ENCODE measurements around the gene SGCG.

Gene SGCG

GRCh38 chr13:23344931-23345595, 164.3 kb downstream of the SGCG start:
- no peak for TF ChIP-seq GATA2 (IDR thresholded peaks at IDR 0.05; ENCODE audit: low read depth, low read length)
- no peak for TF ChIP-seq GATA3 (IDR thresholded peaks at IDR 0.05; ENCODE audit: low read depth, low read length)

DNA sequence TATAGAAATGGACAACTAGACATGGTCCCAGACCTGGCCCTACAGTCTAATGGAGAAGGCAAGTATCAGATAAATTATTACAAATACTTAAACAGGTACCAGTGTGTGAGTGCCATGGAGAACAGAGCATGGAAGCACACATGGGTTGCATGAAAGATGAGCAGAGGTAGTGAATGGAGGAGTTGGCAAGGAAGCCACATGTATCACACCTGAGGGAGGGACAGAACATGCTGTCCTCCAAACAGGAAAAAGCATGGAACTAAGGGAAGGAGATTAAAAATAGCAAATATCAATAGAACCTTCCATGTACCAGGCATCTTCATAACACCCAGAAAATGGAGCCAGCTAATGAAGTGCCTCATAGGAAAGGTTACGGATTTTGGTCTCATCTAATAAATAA, 166.8 kb downstream of the SGCG start:
- TF ChIP-seq GATA3 (IDR thresholded peaks at IDR 0.05; ENCODE audit: low read depth, low read length): no peak
- no peak for TF ChIP-seq GATA2 (IDR thresholded peaks at IDR 0.05; ENCODE audit: low read depth, low read length)

DNA sequence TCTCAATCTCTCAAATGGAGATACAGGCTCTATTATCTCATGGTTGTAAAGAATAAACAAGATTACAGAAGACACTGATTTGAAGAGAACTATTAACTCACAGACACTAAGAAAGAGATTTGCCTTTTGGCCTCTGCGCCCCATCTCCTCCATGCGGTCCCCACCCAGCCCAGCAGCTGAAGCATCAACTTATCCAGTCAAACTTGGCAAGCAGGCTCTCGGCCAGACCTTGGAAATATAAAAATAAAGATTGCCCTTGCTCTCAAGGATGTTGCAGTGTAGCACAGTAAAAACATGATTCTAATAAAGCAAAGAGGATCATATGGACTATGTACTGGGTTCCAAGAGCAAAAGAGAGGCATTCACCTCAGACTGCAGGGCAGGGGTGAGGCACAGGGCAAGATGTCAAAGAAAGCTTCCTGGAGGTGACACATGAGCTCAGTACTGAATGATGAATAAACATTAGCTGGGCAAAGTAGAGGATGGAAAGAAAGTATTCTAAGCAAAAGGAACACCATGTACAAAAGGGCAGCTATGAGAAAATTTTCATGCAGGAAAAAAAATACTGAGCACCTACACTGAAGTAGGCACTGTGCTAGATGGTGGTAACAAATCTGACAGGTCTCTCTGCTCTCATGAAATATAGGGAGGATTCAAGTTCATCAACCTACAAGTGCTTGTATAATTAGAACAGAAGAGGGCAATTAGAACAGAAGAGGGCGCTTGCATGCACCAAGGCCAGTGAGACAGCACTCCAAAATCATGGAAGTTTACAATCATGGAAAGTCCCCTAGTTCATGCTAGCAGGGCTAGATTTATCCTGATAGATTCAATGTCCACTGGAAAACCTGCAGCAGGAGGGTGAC, 167.7 kb downstream of the SGCG start:
- no peak for TF ChIP-seq GATA2 (IDR thresholded peaks at IDR 0.05; ENCODE audit: low read depth, low read length)
- no peak for TF ChIP-seq GATA3 (IDR thresholded peaks at IDR 0.05; ENCODE audit: low read depth, low read length)

GRCh38 chr13:23349161-23349897, 168.6 kb downstream of the SGCG start:
- no peak for TF ChIP-seq GATA2 (IDR thresholded peaks at IDR 0.05; ENCODE audit: low read depth, low read length)
- TF ChIP-seq GATA3 (IDR thresholded peaks at IDR 0.05; ENCODE audit: low read depth, low read length): no peak

DNA sequence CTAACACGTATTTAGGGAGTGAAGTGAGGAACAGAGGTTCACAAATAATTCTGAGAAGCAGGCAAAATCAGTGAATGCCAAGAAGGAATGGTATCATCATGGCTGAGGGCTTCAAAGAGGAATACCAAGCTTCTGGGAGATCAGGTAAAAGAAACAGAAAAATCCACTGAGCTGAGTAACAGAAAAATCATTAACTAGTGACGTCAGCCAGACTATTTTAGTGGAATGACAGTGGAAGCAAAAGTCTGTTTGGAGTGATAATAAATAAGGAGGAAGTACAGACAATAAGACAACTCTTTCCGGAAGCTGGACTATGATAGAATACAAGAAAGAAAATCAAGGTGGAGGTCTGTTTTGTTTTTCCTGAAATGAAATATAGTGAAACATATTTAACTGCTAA, 169.2 kb downstream of the SGCG start:
- TF ChIP-seq GATA3 (IDR thresholded peaks at IDR 0.05; ENCODE audit: low read depth, low read length) (no peak), GATA2 (IDR thresholded peaks at IDR 0.05; ENCODE audit: low read depth, low read length) (no peak)

GRCh38 chr13:23352161-23352560, 171.4 kb downstream of the SGCG start:
- TF ChIP-seq GATA2 (IDR thresholded peaks at IDR 0.05; ENCODE audit: low read depth, low read length) (peak; percentile 71), GATA3 (IDR thresholded peaks at IDR 0.05; ENCODE audit: low read depth, low read length) (peak; percentile 59; the same call in 1 of the 2 replicates)

DNA sequence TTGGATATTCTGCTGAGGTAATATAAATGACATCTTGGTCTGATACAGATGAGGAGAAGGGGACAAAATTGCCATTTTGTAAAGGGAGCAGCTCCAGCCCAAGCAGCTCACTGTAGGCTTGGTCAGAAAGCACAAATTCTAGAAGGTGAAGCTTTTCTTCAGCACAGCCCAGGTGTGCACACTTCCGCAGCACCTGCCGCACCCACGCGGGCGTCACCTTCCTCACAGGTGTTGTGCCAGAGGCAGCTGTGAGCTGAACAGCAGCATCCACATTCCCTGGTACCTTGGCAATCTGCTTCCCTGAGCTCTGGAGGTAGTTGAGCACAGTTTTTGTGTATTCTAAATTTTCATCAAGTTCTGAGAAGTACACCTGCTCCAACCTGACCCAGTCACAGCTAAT, 173.7 kb downstream of the SGCG start:
- TF ChIP-seq GATA3 (IDR thresholded peaks at IDR 0.05; ENCODE audit: low read depth, low read length) (no peak), GATA2 (IDR thresholded peaks at IDR 0.05; ENCODE audit: low read depth, low read length) (no peak)

- TF ChIP-seq GATA3 (IDR thresholded peaks at IDR 0.05; ENCODE audit: low read depth, low read length): 0 out of 2 replicates have a peak, but pooled peaks have one; percentile 38
- peak; percentile 85 for TF ChIP-seq GATA2 (IDR thresholded peaks at IDR 0.05; ENCODE audit: low read depth, low read length)
Observed at GRCh38 chr13:23356368-23356767, 175.6 kb downstream of the SGCG start.

DNA sequence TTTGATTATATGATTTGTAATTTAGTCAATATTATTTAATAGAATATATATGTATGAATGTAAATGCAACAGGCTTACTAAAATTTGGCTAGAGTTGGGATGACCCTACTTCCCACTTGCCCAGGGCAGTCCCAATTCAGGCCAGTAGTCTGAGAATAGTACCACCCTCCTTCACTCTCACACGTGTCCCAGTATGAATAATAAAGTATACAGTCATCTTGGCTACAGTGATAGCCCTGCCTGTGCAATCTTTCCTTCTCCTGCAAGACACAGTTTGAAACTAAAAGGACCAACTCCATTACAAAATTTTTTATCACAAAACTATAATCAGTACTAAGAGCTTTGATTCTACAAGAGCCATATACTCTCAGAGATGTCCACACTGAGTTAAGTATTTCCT, 176.6 kb downstream of the SGCG start:
- TF ChIP-seq GATA3 (IDR thresholded peaks at IDR 0.05; ENCODE audit: low read depth, low read length): no peak
- no peak for TF ChIP-seq GATA2 (IDR thresholded peaks at IDR 0.05; ENCODE audit: low read depth, low read length)

- no peak for TF ChIP-seq GATA2 (IDR thresholded peaks at IDR 0.05; ENCODE audit: low read depth, low read length)
- TF ChIP-seq GATA3 (IDR thresholded peaks at IDR 0.05; ENCODE audit: low read depth, low read length): no peak
Observed at GRCh38 chr13:23359882-23360281, 179.1 kb downstream of the SGCG start.

DNA sequence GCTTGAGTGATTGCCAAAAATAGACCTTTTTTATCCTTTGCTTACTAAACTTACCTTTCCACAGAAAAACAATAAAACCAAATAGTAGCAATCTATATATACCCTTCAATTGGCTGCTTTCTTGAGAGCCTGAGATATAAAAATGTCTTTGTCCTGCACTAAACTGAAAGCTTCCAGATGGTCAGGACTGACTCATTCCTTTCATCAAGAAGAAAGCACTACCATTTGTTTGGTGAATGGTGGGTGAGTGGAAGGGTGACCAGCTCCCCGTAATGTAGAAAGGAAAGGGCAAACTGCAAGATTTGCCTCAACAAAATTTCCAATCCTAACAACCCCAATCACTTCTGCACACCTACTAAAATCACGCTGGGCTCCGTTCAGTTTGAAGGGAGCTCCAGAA, 184.9 kb downstream of the SGCG start:
- TF ChIP-seq GATA2 (IDR thresholded peaks at IDR 0.05; ENCODE audit: low read depth, low read length) (no peak), GATA3 (IDR thresholded peaks at IDR 0.05; ENCODE audit: low read depth, low read length) (no peak)

GRCh38 chr13:23367907-23368306, 187.1 kb downstream of the SGCG start:
- TF ChIP-seq GATA2 (IDR thresholded peaks at IDR 0.05; ENCODE audit: low read depth, low read length) (no peak), GATA3 (IDR thresholded peaks at IDR 0.05; ENCODE audit: low read depth, low read length) (no peak)

DNA sequence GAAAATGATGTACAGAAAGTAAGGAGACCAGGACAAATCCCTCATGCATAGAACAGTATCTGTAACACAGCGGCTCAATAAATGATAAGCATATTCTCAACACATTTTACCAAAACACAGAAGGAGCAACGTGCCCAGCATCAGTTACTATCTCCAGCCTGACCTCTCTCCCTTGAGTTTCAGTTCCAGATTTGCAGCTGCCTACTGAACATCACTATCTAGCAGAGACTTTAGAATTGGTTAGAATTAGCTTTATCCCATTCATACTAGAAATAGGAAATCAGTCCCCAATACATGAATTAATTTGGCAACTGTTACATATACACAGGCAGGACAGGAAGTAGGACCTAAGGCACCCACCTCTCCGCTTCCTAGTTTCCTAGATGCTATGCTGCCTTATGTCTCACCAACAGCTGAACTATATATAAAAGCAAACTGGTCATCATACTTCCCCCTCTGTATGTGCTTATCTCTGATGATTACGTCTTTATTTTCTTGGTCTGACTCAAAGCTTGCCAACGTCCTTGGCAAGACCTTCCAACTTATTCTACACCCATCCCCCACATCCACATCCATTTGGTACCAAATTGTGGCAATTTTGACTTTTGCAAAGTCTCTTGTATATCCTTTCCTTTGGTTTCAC, 191.6 kb downstream of the SGCG start:
- no peak for TF ChIP-seq GATA3 (IDR thresholded peaks at IDR 0.05; ENCODE audit: low read depth, low read length)
- TF ChIP-seq GATA2 (IDR thresholded peaks at IDR 0.05; ENCODE audit: low read depth, low read length): no peak

All from SH-SY5Y (cell line).